ENCODE results near the gene UBE2E1.
"Not testable (repeated sequence)": the region's sequence is repeated elsewhere in the genome, so short reads cannot be mapped to it uniquely, and the experiment has no call there.

UBE2E1 gene

DNA sequence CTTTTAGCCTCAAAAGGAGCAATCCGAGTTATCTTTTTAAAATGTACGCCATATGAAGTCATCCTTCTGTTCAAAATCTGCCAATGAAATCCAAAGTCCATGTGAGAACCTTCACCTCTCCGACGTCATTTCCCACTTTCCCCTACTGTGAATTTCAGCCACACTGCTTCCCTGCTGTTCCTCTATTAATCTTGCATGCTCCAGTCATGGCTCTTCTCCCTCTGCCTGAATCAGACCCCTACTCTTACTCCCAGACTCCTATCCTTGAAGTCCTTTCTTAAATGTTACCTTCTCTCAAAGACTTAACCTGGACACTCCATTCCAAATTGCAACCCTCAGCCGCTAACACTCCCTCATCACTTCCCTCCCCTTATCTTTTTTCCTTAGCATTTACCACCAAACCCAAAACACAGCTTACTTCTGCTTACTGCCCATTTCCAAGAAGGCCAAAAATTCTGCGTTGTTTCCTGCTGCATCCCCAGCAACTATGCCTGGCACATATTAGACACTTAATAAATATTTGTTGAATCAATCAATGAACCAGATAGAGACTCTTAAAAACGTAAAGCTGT, 109.9 kb downstream of the UBE2E1 start:
- ChIA-PET CTCF (interaction anchor here (0.9 kb wide), 1 partner anchor 8 kb away, joined by 4 read pairs; no protein-coding TSS in a partner anchor), POLR2A (interaction anchor here (1.1 to 2.9 kb wide), 7 partner anchors 17 to 77 kb away, joined by 6 to 44 read pairs (median 7); no protein-coding TSS in a partner anchor)
- peak; percentile 19 for DNase-seq (ENCODE audit: extremely low spot score)
- no peak for TF ChIP-seq FOXM1 (IDR thresholded peaks at IDR 0.05; ENCODE audit: borderline replicate concordance)
- no peak for TF ChIP-seq BHLHE40 (IDR thresholded peaks at IDR 0.05; ENCODE audit: borderline replicate concordance)
- TF ChIP-seq, protein P1, sequence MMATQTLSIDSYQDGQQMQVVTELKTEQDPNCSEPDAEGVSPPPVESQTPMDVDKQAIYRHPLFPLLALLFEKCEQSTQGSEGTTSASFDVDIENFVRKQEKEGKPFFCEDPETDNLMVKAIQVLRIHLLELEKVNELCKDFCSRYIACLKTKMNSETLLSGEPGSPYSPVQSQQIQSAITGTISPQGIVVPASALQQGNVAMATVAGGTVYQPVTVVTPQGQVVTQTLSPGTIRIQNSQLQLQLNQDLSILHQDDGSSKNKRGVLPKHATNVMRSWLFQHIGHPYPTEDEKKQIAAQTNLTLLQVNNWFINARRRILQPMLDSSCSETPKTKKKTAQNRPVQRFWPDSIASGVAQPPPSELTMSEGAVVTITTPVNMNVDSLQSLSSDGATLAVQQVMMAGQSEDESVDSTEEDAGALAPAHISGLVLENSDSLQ (IDR thresholded peaks at IDR 0.05): peak; percentile 77
- TF ChIP-seq CTBP1 (IDR thresholded peaks at IDR 0.05; ENCODE audit: borderline replicate concordance): peak; percentile 53; the same call in 1 of the 2 replicates
- TF ChIP-seq L3MBTL2 (conservative IDR thresholded peaks at IDR 0.05): peak; percentile 63
- 0 out of 2 replicates have a peak, but pooled peaks have one; percentile 24 for TF ChIP-seq TARDBP (IDR thresholded peaks at IDR 0.05)

DNA sequence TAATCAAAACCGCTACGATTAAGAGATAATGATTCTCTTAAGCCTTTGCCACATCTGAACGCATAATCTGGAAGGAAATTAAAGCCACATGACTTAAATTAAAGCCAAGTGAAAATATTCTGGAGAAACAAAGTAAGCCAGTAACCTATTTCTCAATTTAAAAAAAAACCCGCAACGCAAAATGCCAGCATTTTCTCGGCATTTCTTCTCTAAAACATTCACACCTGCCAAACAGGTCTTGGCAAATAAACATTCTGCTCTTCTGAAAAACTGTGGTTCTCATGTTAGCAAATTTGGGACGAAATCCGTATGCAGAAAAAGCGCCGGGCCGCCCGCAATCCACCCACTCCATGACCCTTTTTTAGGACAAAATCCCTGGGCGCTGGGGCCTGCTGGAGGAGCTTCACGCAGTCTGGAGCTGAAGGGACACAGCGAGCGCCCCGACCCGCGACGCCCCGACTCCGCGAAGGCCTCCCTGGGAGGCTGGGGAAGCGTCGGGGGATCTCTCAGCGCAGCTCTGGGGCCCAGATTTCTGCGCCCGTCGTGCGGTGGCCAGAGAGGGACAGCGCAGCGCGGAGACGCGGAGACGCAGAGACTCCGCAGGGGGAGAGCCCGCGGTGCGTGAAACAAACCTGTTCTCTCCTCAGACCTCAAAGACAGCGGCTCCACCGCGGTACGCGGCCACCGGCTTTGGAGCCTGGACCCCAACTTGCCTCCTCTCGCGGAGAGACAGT, 110.6 kb downstream of the UBE2E1 start:
- CTCF ChIA-PET: interaction anchor here (0.9 kb wide), 1 partner anchor 9 kb away, joined by 4 read pairs; no protein-coding TSS in a partner anchor
- TF ChIP-seq TARDBP (IDR thresholded peaks at IDR 0.05) (no peak), ARNT (IDR thresholded peaks at IDR 0.05) (no peak), SP1 (IDR thresholded peaks at IDR 0.05) (no peak), FOXK2 (IDR thresholded peaks at IDR 0.05) (no peak), L3MBTL2 (conservative IDR thresholded peaks at IDR 0.05) (peak; percentile 58), LEF1 (IDR thresholded peaks at IDR 0.05; ENCODE audit: borderline replicate concordance) (no peak), SUZ12 (IDR thresholded peaks at IDR 0.05) (no peak), NFRKB (IDR thresholded peaks at IDR 0.05) (no peak)
- POLR2A ChIA-PET: interaction anchor here (0.6 to 2.9 kb wide), 79 partner anchors 8 to 1158 kb away, joined by 3 to 62 read pairs (median 4); no protein-coding TSS in a partner anchor
- no peak for DNase-seq (ENCODE audit: extremely low spot score)

DNA sequence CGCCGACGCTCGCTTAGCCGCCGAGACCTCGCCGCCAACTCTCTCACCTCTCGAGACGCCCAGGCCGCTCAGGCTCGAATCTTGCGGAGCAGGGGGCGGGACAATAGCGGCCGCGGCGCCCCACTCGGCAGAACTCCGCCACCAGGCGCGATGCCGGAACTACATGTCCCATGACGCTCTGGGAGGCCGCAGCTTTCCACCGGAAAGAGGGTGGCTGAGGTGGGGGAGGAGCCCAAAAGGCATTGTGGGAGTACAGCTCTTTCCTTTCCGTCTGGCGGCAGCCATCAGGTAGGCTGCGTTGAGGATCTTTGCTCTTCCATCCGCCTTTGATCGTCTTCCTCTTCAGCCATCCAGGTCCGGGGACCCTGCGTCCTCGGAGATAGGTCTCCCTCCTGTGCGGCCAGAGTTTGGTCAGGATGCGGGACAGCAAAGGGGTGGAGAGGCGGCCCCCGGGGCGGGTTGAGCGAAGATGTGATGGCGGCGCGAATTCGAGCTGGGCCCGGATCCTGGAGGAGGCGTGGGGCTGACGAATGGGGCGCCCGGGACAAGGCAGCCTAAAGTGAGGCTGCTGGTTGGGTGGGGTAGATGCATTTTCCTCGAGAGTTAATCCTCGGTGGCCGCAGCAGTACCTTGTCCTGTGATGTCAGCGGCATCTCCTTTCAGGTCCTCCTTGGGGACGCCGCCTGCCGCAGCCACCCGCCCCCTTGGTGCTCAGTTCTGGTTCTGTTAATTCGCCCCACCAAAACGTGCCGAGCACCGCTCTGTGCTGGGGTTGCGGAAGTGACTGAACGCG, 111.3 kb downstream of the UBE2E1 start, which contains the start of the genes NKIRAS1 and RPL15:
Gene NKIRAS1, minus strand, starts transcription at position 105 of the 793 bp plus-strand sequence. CDS start 6,086 bp downstream, outside the sequence.
Gene RPL15, plus strand, starts transcription at position 247 of the 793 bp plus-strand sequence. CDS start 728 bp downstream, outside the sequence.
- peak; percentile 92 for DNase-seq (ENCODE audit: extremely low spot score)
- TF ChIP-seq FOXA1 (IDR thresholded peaks at IDR 0.05) (no peak), NFRKB (IDR thresholded peaks at IDR 0.05) (peak; percentile 78), ELF4 (IDR thresholded peaks at IDR 0.05) (peak; percentile 98), L3MBTL2 (conservative IDR thresholded peaks at IDR 0.05) (0 out of 2 replicates have a peak, but pooled peaks have one; percentile 22), FOXK2 (IDR thresholded peaks at IDR 0.05) (no peak), ARNT (IDR thresholded peaks at IDR 0.05) (0 out of 2 replicates have a peak, but pooled peaks have one; percentile 32), HDGF (IDR thresholded peaks at IDR 0.05; ENCODE audit: borderline replicate concordance) (no peak), CTBP1 (IDR thresholded peaks at IDR 0.05; ENCODE audit: borderline replicate concordance) (peak; percentile 71; the same call in 1 of the 2 replicates), LEF1 (IDR thresholded peaks at IDR 0.05; ENCODE audit: borderline replicate concordance) (peak; percentile 51; the same call in 1 of the 2 replicates)
- ChIA-PET POLR2A (interaction anchor here (0.5 to 2.9 kb wide), 82 partner anchors 8 to 1158 kb away, joined by 3 to 62 read pairs (median 4); no protein-coding TSS in a partner anchor), CTCF (no interaction called here)

DNA sequence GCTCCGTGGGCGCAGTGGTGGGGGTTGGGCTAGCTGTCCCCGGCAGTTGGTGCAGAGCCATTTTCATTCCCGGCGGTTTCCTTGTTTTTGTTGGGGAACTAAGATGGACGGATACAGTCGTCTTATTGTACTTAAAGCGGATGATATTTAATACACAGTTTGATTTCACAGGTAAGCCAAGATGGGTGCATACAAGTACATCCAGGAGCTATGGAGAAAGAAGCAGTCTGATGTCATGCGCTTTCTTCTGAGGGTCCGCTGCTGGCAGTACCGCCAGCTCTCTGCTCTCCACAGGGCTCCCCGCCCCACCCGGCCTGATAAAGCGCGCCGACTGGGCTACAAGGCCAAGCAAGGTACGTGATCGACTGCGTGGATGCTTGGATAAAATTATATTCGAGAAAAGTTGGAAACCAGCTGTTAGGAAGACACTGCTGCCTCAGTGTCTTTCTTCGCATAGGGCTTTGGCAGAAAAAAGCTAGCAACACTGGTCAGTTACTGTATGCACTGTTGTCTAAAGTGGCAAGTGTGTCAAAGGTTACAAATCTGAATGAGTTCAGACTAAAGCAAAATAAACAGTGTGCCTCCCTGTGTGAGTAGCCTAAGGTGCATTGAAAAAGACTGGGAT, 112.0 kb downstream of the UBE2E1 start:
- POLR2A ChIA-PET: interaction anchor here (0.5 to 2.9 kb wide), 29 partner anchors 8 to 459 kb away, joined by 3 to 62 read pairs (median 9); no protein-coding TSS in a partner anchor
- CTCF ChIA-PET; DNase-seq (ENCODE audit: extremely low spot score): not testable (repeated sequence)

- CTCF ChIA-PET: not testable (repeated sequence)
- POLR2A ChIA-PET: interaction anchor here (0.7 to 2.8 kb wide), 8 partner anchors 9 to 81 kb away, joined by 3 to 62 read pairs (median 18); no protein-coding TSS in a partner anchor
- TF ChIP-seq, protein P1 (IDR thresholded peaks at IDR 0.05): peak; percentile 73
These were observed 112.6 kb downstream of the UBE2E1 start for GRCh38 chr3:23918331-23918730.

GRCh38 chr3:23919628-23920027, 113.9 kb downstream of the UBE2E1 start:
- ChIA-PET POLR2A (interaction anchor here (0.8 kb wide), 1 partner anchor 444 kb away, joined by 3 read pairs; no protein-coding TSS in a partner anchor), CTCF (no interaction called here)
- DNase-seq (ENCODE audit: extremely low spot score): no peak
- TF ChIP-seq HDGF (IDR thresholded peaks at IDR 0.05; ENCODE audit: borderline replicate concordance) (no peak), BHLHE40 (IDR thresholded peaks at IDR 0.05; ENCODE audit: borderline replicate concordance) (no peak), NFRKB (IDR thresholded peaks at IDR 0.05) (no peak), FOXM1 (IDR thresholded peaks at IDR 0.05; ENCODE audit: borderline replicate concordance) (no peak), SP1 (IDR thresholded peaks at IDR 0.05) (no peak), ARNT (IDR thresholded peaks at IDR 0.05) (no peak), LEF1 (IDR thresholded peaks at IDR 0.05; ENCODE audit: borderline replicate concordance) (no peak), FOXK2 (IDR thresholded peaks at IDR 0.05) (no peak), FOXA1 (IDR thresholded peaks at IDR 0.05) (no peak)
- TF ChIP-seq, protein P1 (IDR thresholded peaks at IDR 0.05): no peak

More at GRCh38 chr3:23918331-23918730, 112.6 kb downstream of the UBE2E1 start:
- not testable (repeated sequence) for DNase-seq (ENCODE audit: extremely low spot score)
